ENCODE results near the gene PGAP2. TPM values are rescaled to one million over a fixed set of nuclear protein-coding genes. Genes with fewer than 3 reads are reported as not detected.

PGAP2 gene
- total and polyA plus RNA-seq, 2 of the 13 experiments (the other 11 are each of a cell fraction or from before 2014, with no cell fraction given) = 21.5 to 47.8 TPM

DNA sequence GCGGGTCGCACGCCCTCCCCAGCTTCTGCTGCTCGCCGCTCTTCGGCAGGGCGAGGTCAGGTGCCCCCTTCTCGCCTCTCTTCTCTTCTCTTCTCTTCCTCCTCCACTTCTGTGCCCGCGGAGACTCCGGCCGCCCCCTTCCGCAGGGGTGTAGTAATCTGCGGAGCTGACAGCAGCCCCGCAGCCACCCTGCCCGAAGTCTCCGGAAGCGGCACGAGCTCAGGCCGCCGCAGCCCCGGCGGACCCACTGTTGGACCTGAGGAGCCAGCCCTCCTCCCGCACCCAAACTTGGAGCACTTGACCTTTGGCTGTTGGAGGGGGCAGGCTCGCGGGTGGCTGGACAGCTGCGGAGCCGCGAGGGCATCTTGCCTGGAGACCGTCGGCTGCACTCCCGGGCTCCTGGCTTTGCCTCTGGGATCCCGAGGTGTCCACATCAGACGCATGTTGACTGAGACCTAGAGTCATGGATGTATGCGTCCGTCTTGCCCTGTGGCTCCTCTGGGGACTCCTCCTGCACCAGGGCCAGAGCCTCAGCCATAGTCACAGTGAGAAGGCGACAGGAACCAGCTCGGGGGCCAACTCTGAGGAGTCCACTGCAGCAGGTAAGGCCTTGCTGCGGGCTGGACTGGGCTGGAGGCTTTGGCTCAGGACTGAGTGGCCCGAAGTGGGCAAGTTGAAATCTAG lies 47.6 kb downstream of the PGAP2 start (continued):
- peak; percentile 55; the same call in 1 of the 2 replicates for TF ChIP-seq KMT2B (CRISPR knock-in tag; IDR thresholded peaks at IDR 0.05)
- TF ChIP-seq ZNF768 (CRISPR knock-in tag; IDR thresholded peaks at IDR 0.05) = 0 out of 2 replicates have a peak, but pooled peaks have one; percentile 27
- no peak for TF ChIP-seq STAG1 (CRISPR knock-in tag; IDR thresholded peaks at IDR 0.05)
- TF ChIP-seq, protein P1, sequence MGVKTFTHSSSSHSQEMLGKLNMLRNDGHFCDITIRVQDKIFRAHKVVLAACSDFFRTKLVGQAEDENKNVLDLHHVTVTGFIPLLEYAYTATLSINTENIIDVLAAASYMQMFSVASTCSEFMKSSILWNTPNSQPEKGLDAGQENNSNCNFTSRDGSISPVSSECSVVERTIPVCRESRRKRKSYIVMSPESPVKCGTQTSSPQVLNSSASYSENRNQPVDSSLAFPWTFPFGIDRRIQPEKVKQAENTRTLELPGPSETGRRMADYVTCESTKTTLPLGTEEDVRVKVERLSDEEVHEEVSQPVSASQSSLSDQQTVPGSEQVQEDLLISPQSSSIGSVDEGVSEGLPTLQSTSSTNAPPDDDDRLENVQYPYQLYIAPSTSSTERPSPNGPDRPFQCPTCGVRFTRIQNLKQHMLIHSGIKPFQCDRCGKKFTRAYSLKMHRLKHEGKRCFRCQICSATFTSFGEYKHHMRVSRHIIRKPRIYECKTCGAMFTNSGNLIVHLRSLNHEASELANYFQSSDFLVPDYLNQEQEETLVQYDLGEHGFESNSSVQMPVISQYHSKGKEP (CRISPR knock-in tag; IDR thresholded peaks at IDR 0.05) = no peak
- TF ChIP-seq KMT2A (CRISPR knock-in tag; IDR thresholded peaks at IDR 0.05) = peak; percentile 56
- TF ChIP-seq, protein P2, sequence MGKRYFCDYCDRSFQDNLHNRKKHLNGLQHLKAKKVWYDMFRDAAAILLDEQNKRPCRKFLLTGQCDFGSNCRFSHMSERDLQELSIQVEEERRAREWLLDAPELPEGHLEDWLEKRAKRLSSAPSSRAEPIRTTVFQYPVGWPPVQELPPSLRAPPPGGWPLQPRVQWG (CRISPR knock-in tag; IDR thresholded peaks at IDR 0.05; ENCODE audit: borderline replicate concordance, low read depth) = no peak
- TF ChIP-seq, protein P3, sequence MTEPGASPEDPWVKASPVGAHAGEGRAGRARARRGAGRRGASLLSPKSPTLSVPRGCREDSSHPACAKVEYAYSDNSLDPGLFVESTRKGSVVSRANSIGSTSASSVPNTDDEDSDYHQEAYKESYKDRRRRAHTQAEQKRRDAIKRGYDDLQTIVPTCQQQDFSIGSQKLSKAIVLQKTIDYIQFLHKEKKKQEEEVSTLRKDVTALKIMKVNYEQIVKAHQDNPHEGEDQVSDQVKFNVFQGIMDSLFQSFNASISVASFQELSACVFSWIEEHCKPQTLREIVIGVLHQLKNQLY (CRISPR knock-in tag; IDR thresholded peaks at IDR 0.05) = no peak
- TF ChIP-seq, protein P4, sequence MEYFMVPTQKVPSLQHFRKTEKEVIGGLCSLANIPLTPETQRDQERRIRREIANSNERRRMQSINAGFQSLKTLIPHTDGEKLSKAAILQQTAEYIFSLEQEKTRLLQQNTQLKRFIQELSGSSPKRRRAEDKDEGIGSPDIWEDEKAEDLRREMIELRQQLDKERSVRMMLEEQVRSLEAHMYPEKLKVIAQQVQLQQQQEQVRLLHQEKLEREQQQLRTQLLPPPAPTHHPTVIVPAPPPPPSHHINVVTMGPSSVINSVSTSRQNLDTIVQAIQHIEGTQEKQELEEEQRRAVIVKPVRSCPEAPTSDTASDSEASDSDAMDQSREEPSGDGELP (IDR thresholded peaks at IDR 0.05; ENCODE audit: borderline replicate concordance, low read depth) = peak; percentile 20; the same call in 1 of the 2 replicates
- no peak for TF ChIP-seq XRCC5 (optimal IDR thresholded peaks at IDR 0.05; ENCODE audit: low read length)
- TF ChIP-seq, protein P5, sequence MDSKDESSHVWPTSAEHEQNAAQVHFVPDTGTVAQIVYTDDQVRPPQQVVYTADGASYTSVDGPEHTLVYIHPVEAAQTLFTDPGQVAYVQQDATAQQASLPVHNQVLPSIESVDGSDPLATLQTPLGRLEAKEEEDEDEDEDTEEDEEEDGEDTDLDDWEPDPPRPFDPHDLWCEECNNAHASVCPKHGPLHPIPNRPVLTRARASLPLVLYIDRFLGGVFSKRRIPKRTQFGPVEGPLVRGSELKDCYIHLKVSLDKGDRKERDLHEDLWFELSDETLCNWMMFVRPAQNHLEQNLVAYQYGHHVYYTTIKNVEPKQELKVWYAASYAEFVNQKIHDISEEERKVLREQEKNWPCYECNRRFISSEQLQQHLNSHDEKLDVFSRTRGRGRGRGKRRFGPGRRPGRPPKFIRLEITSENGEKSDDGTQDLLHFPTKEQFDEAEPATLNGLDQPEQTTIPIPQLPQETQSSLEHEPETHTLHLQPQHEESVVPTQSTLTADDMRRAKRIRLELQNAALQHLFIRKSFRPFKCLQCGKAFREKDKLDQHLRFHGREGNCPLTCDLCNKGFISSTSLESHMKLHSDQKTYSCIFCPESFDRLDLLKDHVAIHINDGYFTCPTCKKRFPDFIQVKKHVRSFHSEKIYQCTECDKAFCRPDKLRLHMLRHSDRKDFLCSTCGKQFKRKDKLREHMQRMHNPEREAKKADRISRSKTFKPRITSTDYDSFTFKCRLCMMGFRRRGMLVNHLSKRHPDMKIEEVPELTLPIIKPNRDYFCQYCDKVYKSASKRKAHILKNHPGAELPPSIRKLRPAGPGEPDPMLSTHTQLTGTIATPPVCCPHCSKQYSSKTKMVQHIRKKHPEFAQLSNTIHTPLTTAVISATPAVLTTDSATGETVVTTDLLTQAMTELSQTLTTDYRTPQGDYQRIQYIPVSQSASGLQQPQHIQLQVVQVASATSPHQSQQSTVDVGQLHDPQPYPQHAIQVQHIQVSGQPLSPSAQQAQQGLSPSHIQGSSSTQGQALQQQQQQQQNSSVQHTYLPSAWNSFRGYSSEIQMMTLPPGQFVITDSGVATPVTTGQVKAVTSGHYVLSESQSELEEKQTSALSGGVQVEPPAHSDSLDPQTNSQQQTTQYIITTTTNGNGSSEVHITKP (CRISPR knock-in tag; IDR thresholded peaks at IDR 0.05; ENCODE audit: low read depth) = no peak; the same call in 1 of the 2 replicates
- TF ChIP-seq GABPB1 (CRISPR knock-in tag; IDR thresholded peaks at IDR 0.05) = peak; percentile 71
- TF ChIP-seq ZNF776 (CRISPR knock-in tag; IDR thresholded peaks at IDR 0.05) = 0 out of 2 replicates have a peak, but pooled peaks have one; percentile 6
- TF ChIP-seq, protein P6, sequence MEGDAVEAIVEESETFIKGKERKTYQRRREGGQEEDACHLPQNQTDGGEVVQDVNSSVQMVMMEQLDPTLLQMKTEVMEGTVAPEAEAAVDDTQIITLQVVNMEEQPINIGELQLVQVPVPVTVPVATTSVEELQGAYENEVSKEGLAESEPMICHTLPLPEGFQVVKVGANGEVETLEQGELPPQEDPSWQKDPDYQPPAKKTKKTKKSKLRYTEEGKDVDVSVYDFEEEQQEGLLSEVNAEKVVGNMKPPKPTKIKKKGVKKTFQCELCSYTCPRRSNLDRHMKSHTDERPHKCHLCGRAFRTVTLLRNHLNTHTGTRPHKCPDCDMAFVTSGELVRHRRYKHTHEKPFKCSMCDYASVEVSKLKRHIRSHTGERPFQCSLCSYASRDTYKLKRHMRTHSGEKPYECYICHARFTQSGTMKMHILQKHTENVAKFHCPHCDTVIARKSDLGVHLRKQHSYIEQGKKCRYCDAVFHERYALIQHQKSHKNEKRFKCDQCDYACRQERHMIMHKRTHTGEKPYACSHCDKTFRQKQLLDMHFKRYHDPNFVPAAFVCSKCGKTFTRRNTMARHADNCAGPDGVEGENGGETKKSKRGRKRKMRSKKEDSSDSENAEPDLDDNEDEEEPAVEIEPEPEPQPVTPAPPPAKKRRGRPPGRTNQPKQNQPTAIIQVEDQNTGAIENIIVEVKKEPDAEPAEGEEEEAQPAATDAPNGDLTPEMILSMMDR (CRISPR knock-in tag; IDR thresholded peaks at IDR 0.05) = 0 out of 2 replicates have a peak, but pooled peaks have one; percentile 4
- TF ChIP-seq, protein P7, sequence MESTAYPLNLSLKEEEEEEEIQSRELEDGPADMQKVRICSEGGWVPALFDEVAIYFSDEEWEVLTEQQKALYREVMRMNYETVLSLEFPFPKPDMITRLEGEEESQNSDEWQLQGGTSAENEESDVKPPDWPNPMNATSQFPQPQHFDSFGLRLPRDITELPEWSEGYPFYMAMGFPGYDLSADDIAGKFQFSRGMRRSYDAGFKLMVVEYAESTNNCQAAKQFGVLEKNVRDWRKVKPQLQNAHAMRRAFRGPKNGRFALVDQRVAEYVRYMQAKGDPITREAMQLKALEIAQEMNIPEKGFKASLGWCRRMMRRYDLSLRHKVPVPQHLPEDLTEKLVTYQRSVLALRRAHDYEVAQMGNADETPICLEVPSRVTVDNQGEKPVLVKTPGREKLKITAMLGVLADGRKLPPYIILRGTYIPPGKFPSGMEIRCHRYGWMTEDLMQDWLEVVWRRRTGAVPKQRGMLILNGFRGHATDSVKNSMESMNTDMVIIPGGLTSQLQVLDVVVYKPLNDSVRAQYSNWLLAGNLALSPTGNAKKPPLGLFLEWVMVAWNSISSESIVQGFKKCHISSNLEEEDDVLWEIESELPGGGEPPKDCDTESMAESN (CRISPR knock-in tag; conservative IDR thresholded peaks at IDR 0.05) = 0 out of 2 replicates have a peak, but pooled peaks have one; percentile 83
- TF ChIP-seq, protein P8, sequence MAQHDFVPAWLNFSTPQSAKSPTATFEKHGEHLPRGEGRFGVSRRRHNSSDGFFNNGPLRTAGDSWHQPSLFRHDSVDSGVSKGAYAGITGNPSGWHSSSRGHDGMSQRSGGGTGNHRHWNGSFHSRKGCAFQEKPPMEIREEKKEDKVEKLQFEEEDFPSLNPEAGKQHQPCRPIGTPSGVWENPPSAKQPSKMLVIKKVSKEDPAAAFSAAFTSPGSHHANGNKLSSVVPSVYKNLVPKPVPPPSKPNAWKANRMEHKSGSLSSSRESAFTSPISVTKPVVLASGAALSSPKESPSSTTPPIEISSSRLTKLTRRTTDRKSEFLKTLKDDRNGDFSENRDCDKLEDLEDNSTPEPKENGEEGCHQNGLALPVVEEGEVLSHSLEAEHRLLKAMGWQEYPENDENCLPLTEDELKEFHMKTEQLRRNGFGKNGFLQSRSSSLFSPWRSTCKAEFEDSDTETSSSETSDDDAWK (CRISPR knock-in tag; IDR thresholded peaks at IDR 0.05) = no peak
- TF ChIP-seq ZSCAN22 (CRISPR knock-in tag; IDR thresholded peaks at IDR 0.05) = no peak

Data from HepG2 (cell line).